ENCODE measurements around the gene KBTBD12. TPM values are rescaled to one million over a fixed set of nuclear protein-coding genes. Genes with fewer than 3 reads are reported as not detected.

The KBTBD12 gene
- total RNA-seq, 4 donors from 2014 or later = under 0.01 to 0.87 (median 0.30) TPM; not detected in 1

- Histone ChIP-seq H3K27me3 (no peaks in the 10 kb centered on the region), H3K27ac (no peak overlapping the region), H3K4me1 (peaks cover 0 to 4% (median 0%) of the 10 kb centered on the region in 4 donors), H3K9me3 (no peaks in the 10 kb centered on the region), H3K36me3 (no peaks in the 10 kb centered on the region), H3K4me3 (no peak overlapping the region)
- TF ChIP-seq EP300 (IDR thresholded peaks at IDR 0.05) = no peak
- 42 to 77% methylated on average over 1 of the region's 1 CpG for WGBS, 2 donors
- DNase-seq (ENCODE audit: low spot score in 2 of 2) = no peak
These were observed 36.2 kb downstream of the KBTBD12 start for GRCh38 chr3:127951276-127951675.

- TF ChIP-seq POLR2A (IDR thresholded peaks at IDR 0.05) (no peak), CTCF (IDR thresholded peaks at IDR 0.05) (no peak), EP300 (IDR thresholded peaks at IDR 0.05) (no peak)
- H3K27ac ChIP-seq = no peak overlapping the region
- peaks cover 0 to 4% (median 0%) of the 10 kb centered on the region in 4 donors for H3K4me1 ChIP-seq
- no peaks in the 10 kb centered on the region for H3K36me3 ChIP-seq
- no peaks in the 10 kb centered on the region for H3K9me3 ChIP-seq
- H3K4me3 ChIP-seq = no peak overlapping the region
- H3K27me3 ChIP-seq = no peaks in the 10 kb centered on the region
- DNase-seq (ENCODE audit: low spot score in 2 of 2) = no peak
- 64 to 70% methylated on average over 6 of the region's 6 CpGs for WGBS, 2 donors
These were observed 38.3 kb downstream of the KBTBD12 start for GRCh38 chr3:127953091-127954035.

- Histone ChIP-seq H3K27me3 (no peaks in the 10 kb centered on the region), H3K4me1 (peaks cover 0 to 4% (median 0%) of the 10 kb centered on the region in 4 donors), H3K27ac (no peak overlapping the region), H3K36me3 (no peaks in the 10 kb centered on the region), H3K4me3 (no peak overlapping the region), H3K9me3 (no peaks in the 10 kb centered on the region)
- 58 to 59% methylated on average over 6 of the region's 6 CpGs for WGBS, 2 donors
- TF ChIP-seq POLR2A (IDR thresholded peaks at IDR 0.05) = no peak
- no peak for TF ChIP-seq EP300 (IDR thresholded peaks at IDR 0.05)
- TF ChIP-seq CTCF (IDR thresholded peaks at IDR 0.05) = no peak
- DNase-seq (ENCODE audit: low spot score in 2 of 2) = no peak
These were observed 39.6 kb downstream of the KBTBD12 start for GRCh38 chr3:127954640-127955039.

- DNase-seq (ENCODE audit: low spot score in 2 of 2) = no peak
- TF ChIP-seq CTCF (IDR thresholded peaks at IDR 0.05) (no peak), EP300 (IDR thresholded peaks at IDR 0.05) (no peak), POLR2A (IDR thresholded peaks at IDR 0.05) (no peak)
- H3K4me1 ChIP-seq = peaks cover 0 to 4% (median 0%) of the 10 kb centered on the region in 4 donors
- no peaks in the 10 kb centered on the region for H3K27me3 ChIP-seq
- no peak overlapping the region for H3K4me3 ChIP-seq
- H3K36me3 ChIP-seq = no peaks in the 10 kb centered on the region
- H3K27ac ChIP-seq = no peak overlapping the region
- no peaks in the 10 kb centered on the region for H3K9me3 ChIP-seq
These were observed 40.7 kb downstream of the KBTBD12 start for GRCh38 chr3:127955728-127956127.

- no peak for DNase-seq (ENCODE audit: low spot score in 2 of 2)
These were observed 44.0 kb downstream of the KBTBD12 start for GRCh38 chr3:127959041-127959440.

More at GRCh38 chr3:127959041-127959440, 44.0 kb downstream of the KBTBD12 start:
- 80 to 81% methylated on average over 1 of the region's 1 CpG for WGBS, 2 donors
- H3K36me3 ChIP-seq = no peaks in the 10 kb centered on the region
- H3K4me3 ChIP-seq = no peak overlapping the region
- H3K27ac ChIP-seq = no peak overlapping the region
- peaks cover 0 to 4% (median 0%) of the 10 kb centered on the region in 4 donors for H3K4me1 ChIP-seq
- no peaks in the 10 kb centered on the region for H3K9me3 ChIP-seq
- H3K27me3 ChIP-seq = no peaks in the 10 kb centered on the region
- TF ChIP-seq POLR2A (IDR thresholded peaks at IDR 0.05) (no peak), CTCF (IDR thresholded peaks at IDR 0.05) (no peak), EP300 (IDR thresholded peaks at IDR 0.05) (no peak)

All from tibial nerve (tissue), 4 donors.